Measurements from ENCODE around the gene DYDC1.

DNA sequence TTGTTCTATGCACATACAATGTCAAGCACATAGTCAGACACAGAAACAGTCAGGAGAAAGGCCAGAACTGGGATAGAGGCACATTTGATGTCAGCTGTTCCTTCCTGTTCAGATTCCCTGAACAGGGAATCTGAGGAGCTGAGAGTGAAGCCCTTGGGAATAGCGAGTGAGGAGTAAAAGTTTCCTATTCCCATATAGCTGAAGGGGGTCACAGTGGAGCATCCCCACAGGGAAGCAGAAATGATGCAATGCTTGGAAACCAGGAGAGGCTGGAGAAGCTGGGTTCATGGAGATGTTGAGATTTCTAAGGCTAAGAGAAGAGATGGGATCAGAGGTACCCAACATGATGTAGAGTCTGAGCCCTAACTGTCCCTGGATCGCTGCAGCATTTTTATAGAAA lies 40.5 kb upstream of the DYDC1 start:
- TF ChIP-seq, protein P1, sequence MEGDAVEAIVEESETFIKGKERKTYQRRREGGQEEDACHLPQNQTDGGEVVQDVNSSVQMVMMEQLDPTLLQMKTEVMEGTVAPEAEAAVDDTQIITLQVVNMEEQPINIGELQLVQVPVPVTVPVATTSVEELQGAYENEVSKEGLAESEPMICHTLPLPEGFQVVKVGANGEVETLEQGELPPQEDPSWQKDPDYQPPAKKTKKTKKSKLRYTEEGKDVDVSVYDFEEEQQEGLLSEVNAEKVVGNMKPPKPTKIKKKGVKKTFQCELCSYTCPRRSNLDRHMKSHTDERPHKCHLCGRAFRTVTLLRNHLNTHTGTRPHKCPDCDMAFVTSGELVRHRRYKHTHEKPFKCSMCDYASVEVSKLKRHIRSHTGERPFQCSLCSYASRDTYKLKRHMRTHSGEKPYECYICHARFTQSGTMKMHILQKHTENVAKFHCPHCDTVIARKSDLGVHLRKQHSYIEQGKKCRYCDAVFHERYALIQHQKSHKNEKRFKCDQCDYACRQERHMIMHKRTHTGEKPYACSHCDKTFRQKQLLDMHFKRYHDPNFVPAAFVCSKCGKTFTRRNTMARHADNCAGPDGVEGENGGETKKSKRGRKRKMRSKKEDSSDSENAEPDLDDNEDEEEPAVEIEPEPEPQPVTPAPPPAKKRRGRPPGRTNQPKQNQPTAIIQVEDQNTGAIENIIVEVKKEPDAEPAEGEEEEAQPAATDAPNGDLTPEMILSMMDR (conservative IDR thresholded peaks at IDR 0.05; ENCODE audit: low read length): no peak
- no peak for TF ChIP-seq EZH2phosphoT487 (IDR thresholded peaks at IDR 0.05; ENCODE audit: borderline replicate concordance)

Data from Loucy (cell line).